CD4-positive, alpha-beta T cell treated with Interferon alpha-2 for 1 hour (primary cell): ENCODE measurements around the gene ICOSLG.

ENCODE experiments used
- DNase-seq, 2 donors: peaks; one replicate each; pipeline ENCODE4 v3.0.0-alpha.2; 2020 to 2022

ICOSLG gene

DNA sequence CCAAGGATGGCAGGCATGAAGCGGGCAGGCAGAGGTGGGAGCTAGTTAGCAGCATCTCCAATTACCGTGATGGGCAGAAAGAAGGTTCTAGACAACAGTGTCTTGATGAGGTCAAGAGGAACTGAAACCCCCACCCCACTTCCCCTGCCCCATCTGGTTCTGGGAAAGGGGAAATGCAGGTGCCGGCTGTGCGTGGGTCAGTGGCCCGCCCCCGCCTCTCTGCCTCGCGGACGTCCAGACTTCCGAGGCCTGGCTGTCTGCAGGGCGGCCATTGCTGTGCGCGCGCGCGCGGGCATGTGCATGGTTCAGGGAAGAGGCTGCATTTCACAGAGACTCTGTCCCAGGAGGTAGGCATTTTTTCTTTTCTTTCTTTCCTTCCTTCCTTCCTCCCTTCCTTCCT lies 65.6 kb downstream of the ICOSLG start:
- DNase-seq = peak in 1 of 2 donors; percentile 53
